GM21786 (cell line): ENCODE measurements around the gene CGB2.
"Not testable (repeated sequence)": the region's sequence is repeated elsewhere in the genome, so short reads cannot be mapped to it uniquely, and the experiment has no call there.

ENCODE experiments used
- ATAC-seq: cut with Tn5 transposase; IDR thresholded peaks from one replicate; pipeline ENCODE4 v1.9.1; 2021; ENCODE audit not compliant: unreplicated experiment

CGB2 gene

DNA sequence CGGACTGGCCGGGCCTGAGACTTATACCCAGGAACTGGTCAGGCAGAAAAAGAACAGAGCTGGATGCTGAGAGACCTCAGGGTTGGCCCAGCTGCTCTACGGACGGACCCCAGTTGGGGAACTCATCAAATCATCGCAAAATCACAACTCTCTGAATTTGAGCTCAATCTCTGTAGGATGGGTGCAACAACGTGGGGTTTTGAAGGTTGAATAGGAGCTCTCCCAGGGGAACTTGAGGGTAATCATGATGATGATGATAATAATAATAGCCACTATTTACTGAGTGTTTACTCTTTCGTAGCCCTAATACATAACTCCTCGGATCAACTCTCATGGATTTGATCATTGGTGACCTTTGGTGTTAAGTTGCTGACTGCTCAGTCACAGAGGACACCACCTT, 1.4 kb upstream of the CGB2 start:
- ATAC-seq: not testable (repeated sequence)

DNA sequence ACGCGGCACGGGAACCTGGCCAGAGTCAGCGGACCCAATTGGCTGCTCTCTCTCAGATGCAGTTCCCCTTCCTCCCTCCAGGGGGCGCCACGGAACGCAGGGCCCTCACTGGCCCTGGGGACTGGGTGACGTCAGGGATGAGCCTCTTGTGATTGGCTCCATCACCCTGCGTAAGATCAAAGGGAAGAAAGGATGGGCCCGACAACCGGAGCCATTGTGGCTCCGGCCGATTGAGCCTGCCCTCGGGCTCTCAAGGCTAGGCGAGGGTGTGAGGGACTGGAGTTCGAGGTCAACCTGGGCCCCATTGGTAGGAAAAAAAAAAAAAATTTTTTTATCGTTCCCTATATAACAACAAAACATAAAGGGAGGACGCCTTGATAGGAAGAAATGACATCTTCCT, 5.1 kb downstream of the CGB2 start, which contains the start of gene CGB1:
Gene CGB1 (minus strand): TSS at position 81 of the 400 bp plus-strand sequence. CDS start 184 bp downstream, outside the sequence.
- not testable (repeated sequence) for ATAC-seq

DNA sequence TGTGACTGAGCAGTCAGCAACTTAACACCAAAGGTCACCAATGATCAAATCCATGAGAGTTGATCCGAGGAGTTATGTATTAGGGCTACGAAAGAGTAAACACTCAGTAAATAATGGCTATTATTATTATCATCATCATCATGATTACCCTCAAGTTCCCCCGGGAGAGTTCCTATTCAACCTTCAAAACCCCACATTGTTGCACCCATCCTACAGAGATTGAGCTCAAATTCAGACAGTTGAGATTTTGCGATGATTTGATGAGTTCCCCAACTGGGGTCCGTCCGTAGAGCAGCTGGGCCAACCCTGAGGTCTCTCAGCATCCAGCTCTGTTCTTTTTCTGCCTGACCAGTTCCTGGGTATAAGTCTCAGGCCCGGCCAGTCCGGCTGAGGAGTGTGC, 6.4 kb downstream of the CGB2 start:
- ATAC-seq: not testable (repeated sequence)

DNA sequence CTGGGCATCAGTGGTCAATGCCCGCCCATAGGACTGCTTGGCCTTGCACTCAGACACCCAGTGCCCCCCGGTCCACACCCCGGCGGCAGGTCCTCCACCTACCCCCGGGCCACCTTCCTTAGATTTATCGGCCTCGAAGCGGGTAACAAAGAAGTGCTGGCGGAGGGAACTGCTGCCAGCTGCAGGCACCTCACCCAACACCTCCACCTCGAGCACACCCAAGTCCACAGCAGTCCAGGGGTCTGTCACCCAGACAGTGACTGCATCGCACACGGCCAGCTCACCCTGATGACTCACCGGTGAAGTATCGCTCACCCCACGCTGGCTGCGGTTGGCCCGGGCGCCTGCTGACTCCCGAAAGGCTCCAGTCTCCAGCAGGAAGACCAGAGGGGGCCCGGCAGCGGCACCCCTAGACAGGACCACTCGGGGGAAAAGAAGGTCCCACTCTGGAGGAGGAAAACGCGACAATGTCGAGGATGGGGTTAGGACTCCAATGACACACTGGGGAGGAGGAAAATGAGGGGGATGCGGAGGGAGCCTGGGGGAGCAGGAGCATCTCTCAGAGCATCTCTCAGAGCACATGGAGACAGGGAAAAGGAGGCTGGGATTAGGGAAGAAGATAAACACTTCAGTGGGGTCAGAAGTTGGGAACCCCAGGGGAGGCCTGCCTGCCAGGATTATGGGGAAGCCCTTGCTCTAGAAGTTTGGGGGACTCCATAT, 7.0 kb downstream of the CGB2 start:
- ATAC-seq: not testable (repeated sequence)

DNA sequence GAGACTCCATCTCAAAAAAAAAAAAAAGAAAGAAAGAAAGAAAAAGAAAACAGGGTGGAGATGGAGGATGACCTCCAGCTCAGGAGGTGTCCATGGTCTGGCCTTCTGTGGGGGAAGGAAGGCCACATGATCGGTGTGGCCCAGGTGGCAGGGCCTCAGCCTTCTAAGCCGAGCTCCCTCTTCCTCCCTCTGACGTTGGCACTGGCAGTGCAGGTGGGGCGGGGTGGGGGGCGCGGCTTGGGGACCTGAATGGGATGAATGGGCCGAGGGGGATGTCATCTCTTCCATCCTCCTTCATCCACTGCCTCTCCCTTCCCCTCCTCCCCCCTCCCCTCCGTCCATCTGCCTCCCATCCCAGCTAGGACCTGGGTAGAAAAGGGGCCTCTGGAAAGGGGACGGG, 8.0 kb downstream of the CGB2 start:
- ATAC-seq: not testable (repeated sequence)

DNA sequence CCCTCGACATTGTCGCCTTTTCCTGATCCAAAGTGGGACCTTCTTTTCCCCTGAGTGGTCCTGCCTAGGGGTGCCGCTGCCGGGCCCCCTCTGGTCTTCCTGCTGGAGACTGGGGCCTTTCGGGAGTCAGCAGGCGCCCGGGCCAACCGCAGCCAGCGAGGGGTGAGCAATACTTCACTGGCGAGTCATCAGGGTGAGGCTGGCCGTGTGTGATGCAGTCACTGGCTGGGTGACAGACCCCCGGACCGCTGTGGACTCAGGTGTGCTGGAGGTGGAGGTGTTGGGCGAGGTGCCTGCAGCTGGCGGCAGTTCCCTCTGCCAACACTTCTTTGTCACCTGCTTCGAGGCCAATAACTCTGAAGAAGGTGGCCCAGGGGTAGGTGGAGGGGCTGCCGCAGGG, 10.5 kb downstream of the CGB2 start:
- no peak for ATAC-seq

DNA sequence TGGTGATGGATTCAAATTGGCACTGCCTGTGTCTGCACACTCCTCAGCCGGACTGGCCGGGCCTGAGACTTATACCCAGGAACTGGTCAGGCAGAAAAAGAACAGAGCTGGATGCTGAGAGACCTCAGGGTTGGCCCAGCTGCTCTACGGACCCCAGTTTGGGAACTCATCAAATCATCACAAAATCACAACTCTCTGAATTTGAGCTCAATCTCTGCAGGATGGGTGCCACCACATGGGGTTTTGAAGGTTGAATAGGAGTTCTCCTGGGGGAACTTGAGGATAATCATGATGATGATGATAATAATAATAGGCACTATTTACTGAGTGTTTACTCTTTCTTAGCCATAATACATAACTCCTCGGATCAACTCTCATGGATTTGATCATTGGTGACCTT, 11.0 kb downstream of the CGB2 start:
- ATAC-seq: not testable (repeated sequence)

DNA sequence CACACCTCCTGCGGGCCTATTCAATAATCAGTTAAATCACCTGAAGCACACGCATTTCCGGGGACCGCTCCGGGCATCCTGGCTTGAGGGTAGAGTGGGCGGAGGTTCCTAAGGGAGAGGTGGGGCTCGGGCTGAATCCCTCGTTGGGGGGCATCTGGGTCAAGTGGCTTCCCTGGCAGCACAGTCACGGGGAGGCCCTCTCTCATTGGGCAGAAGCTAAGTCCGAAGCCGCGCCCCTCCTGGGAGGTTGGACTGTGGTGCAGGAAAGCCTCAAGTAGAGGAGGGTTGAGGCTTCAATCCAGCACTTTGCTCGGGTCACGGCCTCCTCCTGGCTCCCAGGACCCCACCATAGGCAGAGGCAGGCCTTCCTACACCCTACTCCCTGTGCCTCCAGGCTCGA, 11.9 kb downstream of the CGB2 start, which contains the start of gene CGB5:
Gene CGB5 (plus strand): TSS at position 301 of the 400 bp plus-strand sequence. CDS start 362 bp downstream, outside the sequence.
- ATAC-seq: not testable (repeated sequence)

DNA sequence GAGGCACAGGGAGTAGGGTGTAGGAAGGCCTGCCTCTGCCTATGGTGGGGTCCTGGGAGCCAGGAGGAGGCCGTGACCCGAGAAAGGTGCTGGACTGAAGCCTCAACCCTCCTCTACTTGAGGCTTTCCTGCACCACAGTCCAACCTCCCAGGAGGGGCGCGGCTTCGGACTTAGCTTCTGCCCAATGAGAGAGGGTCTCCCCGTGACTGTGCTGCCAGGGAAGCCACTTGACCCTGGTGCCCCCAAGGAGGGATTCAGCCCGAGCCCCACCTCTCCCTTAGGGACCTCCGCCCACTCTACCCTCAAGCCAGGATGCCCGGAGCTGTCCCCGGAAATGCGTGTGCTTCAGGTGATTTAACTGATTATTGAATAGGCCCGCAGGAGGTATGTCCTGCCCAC, 17.3 kb downstream of the CGB2 start, which contains the start of gene CGB8:
Gene CGB8 (minus strand): TSS at position 101 of the 400 bp plus-strand sequence. CDS start 372 bp downstream, outside the sequence.
- not testable (repeated sequence) for ATAC-seq

DNA sequence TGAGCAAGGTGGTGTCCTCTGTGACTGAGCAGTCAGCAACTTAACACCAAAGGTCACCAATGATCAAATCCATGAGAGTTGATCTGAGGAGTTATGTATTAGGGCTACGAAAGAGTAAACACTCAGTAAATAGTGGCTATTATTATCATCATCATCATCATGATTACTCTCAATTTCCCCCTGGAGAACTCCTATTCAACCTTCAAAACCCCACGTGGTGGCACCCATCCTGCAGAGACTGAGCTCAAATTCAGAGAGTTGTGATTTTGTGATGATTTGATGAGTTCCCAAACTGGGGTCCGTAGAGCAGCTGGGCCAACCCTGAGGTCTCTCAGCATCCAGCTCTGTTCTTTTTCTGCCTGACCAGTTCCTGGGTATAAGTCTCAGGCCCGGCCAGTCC, 18.1 kb downstream of the CGB2 start:
- ATAC-seq: not testable (repeated sequence)

DNA sequence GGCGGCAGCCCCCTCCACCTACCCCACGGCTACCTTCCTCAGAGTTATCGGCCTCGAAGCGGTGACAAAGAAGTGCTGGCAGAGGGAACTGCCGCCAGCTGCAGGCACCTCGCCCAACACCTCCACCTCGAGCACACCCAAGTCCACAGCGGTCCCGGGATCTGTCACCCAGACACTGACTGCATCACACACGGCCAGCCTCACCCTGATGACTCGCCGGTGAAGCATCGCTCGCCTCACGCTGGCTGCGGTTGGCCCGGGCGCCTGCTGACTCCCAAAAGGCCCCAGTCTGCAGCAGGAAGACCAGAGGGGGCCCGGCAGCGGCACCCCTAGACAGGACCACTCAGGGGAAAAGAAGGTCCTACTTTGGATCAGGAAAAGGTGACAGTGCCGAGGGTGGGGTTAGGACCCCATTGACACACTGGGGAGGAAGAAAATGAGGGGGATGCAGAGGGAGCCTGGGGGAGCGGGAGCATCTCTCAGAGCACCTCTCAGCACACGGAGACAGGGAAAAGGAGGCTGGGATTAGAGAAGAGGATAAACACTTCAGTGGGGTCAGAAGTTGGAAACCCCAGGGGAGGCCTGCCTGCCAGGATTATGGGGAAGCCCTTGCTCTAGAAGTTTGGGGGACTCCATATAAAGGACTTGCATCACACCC, 18.8 kb downstream of the CGB2 start:
- ATAC-seq: not testable (repeated sequence)

DNA sequence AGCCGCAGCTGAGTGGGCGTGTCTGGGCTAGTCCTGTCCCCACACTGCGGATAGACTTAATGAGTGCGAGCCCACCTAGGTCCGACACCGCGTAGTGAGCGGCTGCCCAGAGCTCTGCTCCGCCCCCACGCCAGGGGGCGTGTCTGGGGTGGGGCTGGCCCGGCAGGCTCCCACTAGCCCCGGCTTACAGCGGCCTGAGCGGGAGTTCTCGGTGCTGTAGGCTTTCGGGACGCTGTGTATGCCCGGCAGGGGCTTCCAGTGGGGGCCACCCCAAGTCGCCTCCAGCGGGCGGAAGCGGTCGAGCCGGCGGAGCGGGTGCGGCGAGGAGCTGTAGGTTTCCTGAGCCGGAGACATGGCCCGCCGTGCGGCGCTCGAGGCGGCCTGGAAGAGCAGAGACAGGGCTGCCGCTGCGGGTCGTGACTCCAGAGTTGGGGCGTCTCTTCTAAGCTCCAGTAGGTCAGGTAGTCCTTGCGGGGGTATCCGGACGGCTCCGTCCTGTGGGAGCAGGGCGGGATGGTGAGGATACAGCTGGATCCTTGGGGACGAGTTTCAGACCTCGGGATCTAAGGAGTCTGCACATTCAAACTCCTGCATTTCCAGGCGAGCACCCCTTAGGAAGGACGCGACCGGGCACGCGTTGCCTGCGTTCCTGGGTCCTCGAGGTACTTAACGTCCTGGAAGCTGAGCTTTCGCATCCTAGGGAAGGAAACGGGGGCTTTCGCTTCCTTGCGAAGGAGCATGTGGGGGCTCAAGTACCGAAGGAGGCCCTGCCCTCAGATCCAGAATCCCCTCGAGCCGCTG, 24.6 kb downstream of the CGB2 start:
- ATAC-seq: no peak

DNA sequence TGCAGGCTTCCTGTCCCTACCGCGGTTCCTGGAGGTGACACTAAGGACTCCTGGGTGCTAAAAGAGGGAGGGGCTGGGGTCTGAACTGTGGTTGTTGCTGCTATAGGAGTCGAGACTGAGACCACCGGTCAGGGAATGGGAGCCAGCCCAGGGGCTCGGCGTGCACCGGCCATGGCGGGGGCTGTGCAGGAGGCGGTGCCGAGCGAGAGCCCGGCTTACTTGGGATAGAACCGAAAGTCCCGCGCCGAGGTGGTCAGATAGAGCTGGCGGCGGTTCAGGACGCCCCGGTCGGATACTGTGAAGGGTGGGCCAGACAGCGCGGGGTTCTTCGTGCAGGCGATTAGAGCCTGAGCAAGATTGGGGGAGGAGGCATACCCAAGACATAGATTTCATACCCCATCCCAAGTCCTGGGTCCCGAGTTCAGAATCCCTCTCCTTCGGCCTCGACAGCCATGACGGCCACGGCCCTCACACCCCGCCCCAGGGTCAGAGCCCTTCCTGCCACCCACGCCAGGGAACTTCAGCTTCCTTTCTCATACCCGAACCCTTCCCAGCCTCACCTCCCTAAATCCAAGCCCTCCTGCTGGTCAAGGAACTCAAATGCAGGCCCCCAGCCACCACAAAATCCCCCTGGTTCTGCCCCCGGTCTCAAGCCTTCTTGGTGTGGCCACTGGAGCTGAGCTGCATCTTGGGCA, 25.4 kb downstream of the CGB2 start:
- ATAC-seq: not testable (repeated sequence)

DNA sequence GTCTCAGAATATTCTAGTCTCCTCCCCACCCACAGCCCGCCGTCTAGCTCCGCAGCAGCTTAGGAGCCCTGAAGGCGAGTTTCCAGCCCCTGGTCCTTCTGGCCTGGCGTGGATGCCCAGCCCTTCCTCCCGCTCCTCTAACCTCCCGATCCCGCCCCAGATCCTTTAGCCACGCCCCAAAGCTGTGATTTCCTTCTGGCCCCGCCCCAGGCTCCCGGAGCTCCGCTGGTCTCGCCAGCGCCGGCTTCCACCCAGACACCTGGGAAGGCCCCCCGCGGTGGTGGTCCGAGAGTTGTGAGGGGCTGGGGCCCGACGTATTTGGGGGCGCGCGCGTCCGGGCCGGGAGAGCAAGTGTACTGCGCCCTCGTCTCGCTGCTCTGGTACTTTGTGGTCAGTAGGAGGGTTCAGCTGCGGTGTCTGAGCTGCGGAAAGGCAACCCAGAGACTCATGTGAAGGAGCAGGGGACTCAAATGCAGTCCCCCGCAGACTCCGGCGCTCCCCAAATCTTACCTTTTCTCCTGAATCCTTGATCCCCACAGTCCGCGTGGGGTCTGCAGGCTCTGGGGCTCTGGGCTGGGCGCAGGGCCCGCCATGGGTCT, 26.0 kb downstream of the CGB2 start, which contains the start of gene CGB7:
Gene CGB7 (minus strand): TSS at position 114 of the 599 bp plus-strand sequence. CDS start 2,374 bp downstream, outside the sequence.
- ATAC-seq: no peak

DNA sequence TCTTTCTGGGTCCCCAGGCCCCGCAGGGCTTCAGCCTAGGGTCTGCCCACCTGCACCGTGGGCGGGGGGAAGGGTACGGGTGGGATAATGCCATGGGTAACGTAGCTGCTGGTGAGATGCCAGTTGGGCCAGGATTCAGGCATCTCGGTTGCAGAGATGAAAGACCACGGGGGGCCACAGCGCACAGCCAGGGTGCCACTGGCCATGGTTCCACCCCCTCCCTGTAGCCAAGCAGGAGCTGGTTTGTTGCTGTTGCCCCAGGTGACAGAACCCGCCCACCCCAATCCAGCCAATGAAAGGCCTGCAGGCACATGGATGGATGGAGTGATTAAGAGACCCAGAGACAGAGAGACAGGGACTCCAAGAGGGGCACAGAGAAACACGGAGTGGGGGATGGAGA, 26.9 kb downstream of the CGB2 start:
- ATAC-seq: no peak

DNA sequence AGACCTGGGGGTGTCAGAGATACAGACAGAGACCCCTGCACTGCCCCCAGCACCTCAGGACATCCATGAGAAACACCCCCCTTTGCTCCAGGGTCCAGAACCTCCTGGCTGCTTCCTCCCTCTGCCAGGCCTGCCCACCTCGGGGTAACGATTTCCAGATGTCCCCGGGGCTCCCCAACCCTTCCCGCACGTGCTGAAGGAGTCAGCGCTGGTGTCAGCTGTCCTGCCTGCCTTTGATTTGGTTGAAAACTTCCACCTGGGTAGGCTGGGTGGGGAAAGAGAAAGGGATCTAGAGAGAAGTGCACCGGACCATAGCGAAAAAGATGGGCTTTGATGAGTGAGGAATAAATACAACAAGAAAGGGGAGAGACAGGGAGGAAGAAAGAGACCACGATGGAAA, 27.4 kb downstream of the CGB2 start:
- ATAC-seq: no peak

DNA sequence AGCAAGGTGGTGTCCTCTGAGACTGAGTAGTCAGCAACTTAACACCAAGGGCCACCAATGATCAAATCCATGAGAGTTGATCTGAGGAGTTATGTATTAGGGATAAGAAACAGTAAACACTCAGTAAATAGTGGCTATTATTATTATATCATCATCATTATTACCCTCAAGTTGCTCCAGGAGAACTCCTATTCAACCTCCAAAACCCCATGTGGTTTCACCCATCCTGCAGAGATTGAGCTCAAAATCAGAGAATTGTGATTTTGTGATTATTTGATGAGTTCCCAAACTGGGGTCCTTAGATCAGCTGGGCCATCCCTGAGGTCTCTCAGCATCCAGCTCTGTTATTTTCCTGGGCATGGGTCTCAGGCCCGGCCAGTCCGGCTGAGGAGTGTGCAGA, 29.3 kb downstream of the CGB2 start:
- ATAC-seq: no peak

DNA sequence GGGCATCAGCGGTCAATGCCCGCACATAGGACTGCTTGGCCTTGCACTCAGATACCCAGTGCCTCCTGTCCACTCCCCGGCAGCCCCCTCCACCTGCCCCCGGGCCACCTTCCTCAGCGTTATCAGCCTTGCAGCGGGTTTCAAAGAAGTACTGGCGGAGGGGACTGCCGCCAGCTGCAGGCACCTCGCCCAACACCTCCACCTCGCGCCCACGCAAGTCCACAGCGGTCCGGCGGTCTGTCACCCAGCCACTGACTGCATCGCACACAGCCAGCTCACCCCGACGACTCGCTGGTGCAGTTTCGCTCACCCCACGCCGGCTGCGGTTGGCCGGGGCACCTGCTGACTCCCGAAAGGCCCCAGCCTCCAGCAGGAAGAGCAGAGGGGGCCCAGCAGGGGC, 29.8 kb downstream of the CGB2 start:
- no peak for ATAC-seq

DNA sequence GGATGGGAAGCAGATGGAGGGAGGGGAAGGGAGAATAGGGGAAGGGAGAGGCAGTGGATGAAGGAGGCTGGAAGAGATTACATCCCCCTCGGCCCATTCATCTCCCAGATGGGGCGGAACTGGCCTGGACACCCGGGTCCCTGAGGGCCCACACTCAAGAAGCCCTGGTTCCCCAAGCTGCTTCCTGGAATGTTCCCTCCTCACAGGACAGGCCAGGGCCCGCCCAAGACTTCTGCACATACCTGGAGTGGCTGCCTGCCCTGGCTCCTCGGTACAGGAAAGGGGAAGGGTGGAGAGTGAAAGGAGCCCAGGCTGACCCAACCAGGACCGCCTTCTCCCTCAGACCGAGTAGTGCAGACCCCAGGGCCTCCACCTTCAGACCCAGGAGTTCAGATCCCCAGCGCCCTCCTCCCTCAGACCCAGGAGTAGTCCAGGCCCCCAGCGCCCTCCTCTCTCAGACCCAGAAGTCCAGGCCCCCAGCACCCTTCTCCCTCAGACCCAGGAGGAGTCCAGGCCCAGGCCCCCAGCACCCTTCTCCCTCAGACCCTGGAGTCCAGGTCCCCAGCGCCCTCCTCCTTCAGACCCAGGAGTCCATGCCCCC, 32.4 kb downstream of the CGB2 start:
- ATAC-seq: no peak
